Measurements from ENCODE around the gene VASH2.
A peak's percentile ranks its signal among the peaks of the same experiment; 100 is the strongest.
"Not testable (repeated sequence)": the region's sequence is repeated elsewhere in the genome, so short reads cannot be mapped to it uniquely, and the experiment has no call there.

The VASH2 gene

GRCh38 chr1:212950243-212951125, at the start of gene VASH2:
Gene VASH2 (plus strand): TSS chr1:212950541. CDS start chr1:212951543, 1,002 bp downstream.
- no peak for DNase-seq (ENCODE audit: low read depth)

- DNase-seq (ENCODE audit: low read depth), result no peak
These were observed 49.1 kb upstream of the VASH2 start for GRCh38 chr1:212901290-212901689.

GRCh38 chr1:212902054-212902453, 48.3 kb upstream of the VASH2 start:
- no peak for DNase-seq (ENCODE audit: low read depth)

- no peak for DNase-seq (ENCODE audit: low read depth)
These were observed 46.7 kb upstream of the VASH2 start for GRCh38 chr1:212903664-212904063.

GRCh38 chr1:212908071-212908470, 42.3 kb upstream of the VASH2 start:
- DNase-seq (ENCODE audit: low read depth), result not testable (repeated sequence)

GRCh38 chr1:212908971-212909370, 41.4 kb upstream of the VASH2 start:
- no peak for DNase-seq (ENCODE audit: low read depth)

GRCh38 chr1:212909652-212910063, 40.7 kb upstream of the VASH2 start:
- no peak for DNase-seq (ENCODE audit: low read depth)

GRCh38 chr1:212910213-212910612, 40.1 kb upstream of the VASH2 start:
- DNase-seq (ENCODE audit: low read depth), result not testable (repeated sequence)

GRCh38 chr1:212913638-212914037, 36.7 kb upstream of the VASH2 start:
- DNase-seq (ENCODE audit: low read depth), result not testable (repeated sequence)

GRCh38 chr1:212914110-212914509, 36.2 kb upstream of the VASH2 start:
- not testable (repeated sequence) for DNase-seq (ENCODE audit: low read depth)

GRCh38 chr1:212914789-212915188, 35.6 kb upstream of the VASH2 start:
- no peak for DNase-seq (ENCODE audit: low read depth)

- no peak for DNase-seq (ENCODE audit: low read depth)
These were observed 34.9 kb upstream of the VASH2 start for GRCh38 chr1:212915245-212916091.

GRCh38 chr1:212916481-212917133, 33.7 kb upstream of the VASH2 start:
- DNase-seq (ENCODE audit: low read depth), result no peak

- no peak for DNase-seq (ENCODE audit: low read depth)
These were observed 33.2 kb upstream of the VASH2 start for GRCh38 chr1:212917134-212917485.

GRCh38 chr1:212917858-212918257, 32.5 kb upstream of the VASH2 start:
- DNase-seq (ENCODE audit: low read depth), result no peak

- DNase-seq (ENCODE audit: low read depth), result no peak
These were observed 31.5 kb upstream of the VASH2 start for GRCh38 chr1:212918824-212919223.

GRCh38 chr1:212920246-212920645, 30.1 kb upstream of the VASH2 start:
- no peak for DNase-seq (ENCODE audit: low read depth)

GRCh38 chr1:212920896-212921295, 29.4 kb upstream of the VASH2 start:
- no peak for DNase-seq (ENCODE audit: low read depth)

GRCh38 chr1:212922016-212922415, 28.3 kb upstream of the VASH2 start:
- no peak for DNase-seq (ENCODE audit: low read depth)

GRCh38 chr1:212926372-212926771, 24.0 kb upstream of the VASH2 start:
- no peak for DNase-seq (ENCODE audit: low read depth)

- DNase-seq (ENCODE audit: low read depth), result peak; percentile 46
These were observed 21.7 kb upstream of the VASH2 start for GRCh38 chr1:212928323-212929291.

All from CMK (cell line).